GM19452 (cell line): ENCODE measurements around the gene USP34.
"Not testable (repeated sequence)": the region's sequence is repeated elsewhere in the genome, so short reads cannot be mapped to it uniquely, and the experiment has no call there.

Experiments used
- ATAC-seq: cut with Tn5 transposase; IDR thresholded peaks from one replicate; pipeline ENCODE4 v1.9.1; 2021; ENCODE audit not compliant: unreplicated experiment

The USP34 gene

GRCh38 chr2:61165946-61166345, 304.9 kb downstream of the USP34 start:
- no peak for ATAC-seq

GRCh38 chr2:61165082-61165481, 305.8 kb downstream of the USP34 start:
- ATAC-seq, result not testable (repeated sequence)

DNA sequence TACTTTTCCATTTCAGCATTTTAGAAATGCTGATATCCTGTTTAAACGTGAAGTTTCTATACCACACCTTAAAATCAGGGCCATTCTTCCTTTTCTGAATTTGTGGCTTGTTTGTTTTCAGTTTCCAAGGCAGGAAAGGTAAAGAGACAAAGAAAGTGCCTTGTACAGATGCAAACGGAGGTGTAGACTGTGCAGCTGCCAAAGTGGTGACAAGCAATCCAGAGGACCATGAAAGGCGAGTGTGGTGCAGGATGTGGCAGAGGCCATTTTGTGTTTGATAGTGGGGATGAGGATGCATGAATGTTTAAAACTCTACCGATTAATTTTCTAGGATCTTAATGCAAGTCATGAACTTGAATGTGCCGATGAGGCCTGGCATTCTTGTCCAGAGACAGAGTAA, 308.2 kb downstream of the USP34 start:
- ATAC-seq, result no peak

- ATAC-seq, result no peak
These were observed 309.0 kb downstream of the USP34 start, which contains the start of gene C2orf74 for GRCh38 chr2:61161888-61162287. Gene C2orf74, plus strand, starts transcription at chr2:61162188. Its CDS starts 327 bp downstream, at chr2:61162515.

DNA sequence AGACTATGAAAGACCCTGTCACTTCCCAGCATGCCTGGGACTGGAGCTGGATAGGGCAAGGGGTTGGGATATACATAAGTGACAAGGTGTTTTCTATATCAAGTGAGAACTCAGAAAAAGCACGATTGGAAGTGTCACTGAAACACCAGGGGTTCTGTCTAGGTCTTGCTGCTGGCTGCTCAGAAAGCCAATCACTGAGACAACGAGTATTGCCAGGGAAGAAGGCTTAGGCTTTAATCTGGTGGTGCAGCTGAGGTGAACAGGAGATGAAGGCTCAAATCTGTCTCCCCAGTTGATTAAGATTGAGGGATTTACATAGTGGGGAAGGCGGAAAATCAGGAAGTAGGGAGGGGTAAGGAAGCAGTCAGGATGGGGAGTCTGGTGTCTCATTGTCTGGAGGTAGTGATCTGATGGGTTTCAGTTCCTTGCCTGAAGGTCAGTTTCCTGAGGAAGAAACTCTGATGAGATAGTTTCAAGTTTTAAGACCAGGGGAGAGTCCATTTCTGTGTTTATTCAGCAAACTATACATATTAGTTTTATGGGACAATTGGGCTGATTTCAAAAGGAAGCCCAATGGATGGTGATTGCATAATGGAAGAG, 312.4 kb downstream of the USP34 start:
- no peak for ATAC-seq

GRCh38 chr2:61157371-61158003, 313.4 kb downstream of the USP34 start:
- no peak for ATAC-seq

DNA sequence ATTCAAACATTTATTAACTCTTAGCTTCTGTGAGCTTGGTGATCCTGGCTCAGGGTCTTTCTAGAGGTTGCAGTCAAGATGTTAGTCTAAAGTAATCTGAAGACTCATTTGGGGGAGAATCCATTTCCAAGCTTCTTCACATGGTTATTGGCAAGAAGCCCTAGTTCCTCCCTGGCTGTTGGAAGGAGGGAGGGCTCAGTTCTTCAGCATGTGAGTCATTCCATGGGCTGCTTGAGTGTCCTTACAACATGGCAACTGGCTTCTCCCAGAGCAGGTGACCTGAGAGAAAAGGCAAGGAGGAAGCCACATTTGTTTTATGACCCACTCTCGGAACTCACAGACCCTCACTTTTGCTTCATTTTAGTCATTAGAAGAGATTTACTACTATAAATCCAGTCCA, 319.5 kb downstream of the USP34 start:
- ATAC-seq, result no peak

DNA sequence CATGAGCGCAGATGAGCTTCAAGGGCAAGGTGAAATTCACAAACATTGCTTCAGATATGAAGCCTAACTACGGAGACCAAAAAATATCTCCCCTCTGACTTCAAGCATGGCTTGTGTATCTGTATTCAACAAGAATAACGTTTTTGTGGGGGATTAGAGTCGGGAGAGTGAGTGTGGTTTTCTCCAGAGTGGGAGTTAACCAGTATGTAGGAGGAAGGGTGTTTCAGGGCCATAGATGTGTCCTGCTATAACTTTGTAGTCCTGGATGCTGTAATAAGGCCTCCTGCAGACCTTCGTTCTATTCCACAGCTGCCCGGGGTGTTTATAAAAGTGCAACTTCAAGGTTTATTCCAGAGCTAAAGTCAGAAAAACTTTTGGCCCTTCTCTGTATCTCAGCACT, 321.8 kb downstream of the USP34 start:
- ATAC-seq, result no peak

GRCh38 chr2:61148091-61148490, 322.8 kb downstream of the USP34 start:
- not testable (repeated sequence) for ATAC-seq

GRCh38 chr2:61145990-61146389, 324.9 kb downstream of the USP34 start:
- ATAC-seq, result no peak

DNA sequence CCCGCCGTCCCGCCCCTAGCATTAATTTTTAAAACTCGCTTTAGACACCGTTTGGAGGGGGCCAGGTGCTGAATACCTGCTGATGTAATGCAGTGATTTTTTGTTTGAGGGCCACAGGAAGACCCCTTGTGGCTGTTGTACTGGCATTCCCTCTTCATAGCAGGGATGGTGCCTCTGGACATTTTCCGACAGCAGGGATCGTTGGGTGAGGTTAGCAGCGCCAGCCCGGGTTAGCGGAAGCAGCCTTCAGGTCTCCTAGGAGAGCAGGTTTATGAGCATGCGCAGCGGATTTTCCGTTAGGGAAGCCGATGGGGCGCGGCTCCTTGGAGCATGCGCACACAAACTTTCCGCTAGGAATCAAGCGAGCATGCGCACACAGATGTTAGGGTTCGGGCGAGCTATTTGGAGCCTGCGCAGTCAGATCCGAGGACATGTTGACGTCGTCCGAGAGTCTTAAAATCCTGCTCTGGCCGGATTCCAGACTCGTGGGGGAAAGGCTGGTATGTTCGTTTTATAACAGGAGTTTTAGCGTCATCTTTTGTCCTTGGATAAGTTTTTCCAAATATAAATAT, 326.1 kb downstream of the USP34 start:
- peak; percentile 90 for ATAC-seq

DNA sequence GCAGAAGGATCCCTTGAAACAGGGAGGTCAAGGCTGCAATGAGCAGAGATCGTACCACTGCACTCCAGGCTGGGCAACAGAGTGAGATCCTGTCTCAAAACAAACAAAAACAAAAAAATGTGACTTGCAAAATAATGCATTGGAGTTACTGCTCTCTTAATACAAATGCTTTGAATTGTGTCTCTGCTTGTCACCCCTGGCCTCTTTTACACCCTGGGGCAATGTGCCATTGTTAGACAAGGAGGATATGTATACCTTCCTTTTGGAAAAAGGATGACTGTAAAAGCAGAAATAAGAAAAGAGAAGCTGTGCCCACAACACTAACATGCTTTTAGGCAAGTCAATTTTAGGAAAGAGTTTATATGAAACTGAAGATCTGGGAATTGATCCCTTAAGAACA, 329.7 kb downstream of the USP34 start:
- ATAC-seq, result no peak

DNA sequence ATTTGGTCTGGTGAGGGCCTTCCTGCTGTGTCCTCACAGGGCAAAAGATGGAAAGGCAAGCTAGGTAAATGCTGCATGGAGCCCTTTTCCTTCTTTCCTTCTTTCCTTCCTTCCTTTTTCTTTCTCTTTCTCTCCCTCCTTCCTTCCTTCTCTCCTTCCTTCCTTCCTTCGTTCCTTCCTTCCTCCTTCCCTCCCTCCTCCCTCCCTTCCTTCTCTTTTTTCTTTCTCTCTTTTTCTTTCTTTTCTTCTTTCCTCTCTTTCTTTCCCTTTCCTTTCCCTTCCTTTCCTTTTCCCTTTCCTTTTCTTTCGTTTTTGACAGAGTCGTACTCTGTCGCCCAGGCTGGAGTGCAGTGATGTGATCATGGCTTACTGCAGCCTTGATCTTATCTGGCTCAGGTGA, 332.0 kb downstream of the USP34 start:
- no peak for ATAC-seq
